Suprapubic skin (tissue), 4 donors: Measurements from ENCODE around the gene MCM7.

Experiments used
- EP300 ChIP-seq: sonication (generic); formaldehyde crosslinking; IDR thresholded peaks from one replicate; pipeline ENCODE4 v1.6.1; 2017; ENCODE audit warnings: antibody characterized with exemption
- POLR2A ChIP-seq, 2 donors: fragments of 450-650 bp; IDR thresholded peaks; one replicate each; pipeline ENCODE4 v1.6.1; 2017; ENCODE audit warnings: antibody characterized with exemption in 2 of 2, mild to moderate bottlenecking in 2 of 2, moderate library complexity in 2 of 2
- POLR2AphosphoS5 ChIP-seq, 3 donors: sonication (generic); formaldehyde crosslinking; IDR thresholded peaks; one replicate each; pipeline ENCODE4 v1.6.1; 2017; ENCODE audit warnings: antibody characterized with exemption in 3 of 3
- TF ChIP-seq, protein P1 (sequence below), 2 donors: fragments of 200-600 bp in 1 of 2; fragments of 450-650 bp in 1 of 2; sonication (generic) in 1 of 2; IDR thresholded peaks; one replicate each; pipeline ENCODE4 v1.5.1; 2016 to 2019; ENCODE audit warnings: antibody characterized with exemption in 2 of 2, mild to moderate bottlenecking in 1 of 2, moderate library complexity in 1 of 2

DNA sequence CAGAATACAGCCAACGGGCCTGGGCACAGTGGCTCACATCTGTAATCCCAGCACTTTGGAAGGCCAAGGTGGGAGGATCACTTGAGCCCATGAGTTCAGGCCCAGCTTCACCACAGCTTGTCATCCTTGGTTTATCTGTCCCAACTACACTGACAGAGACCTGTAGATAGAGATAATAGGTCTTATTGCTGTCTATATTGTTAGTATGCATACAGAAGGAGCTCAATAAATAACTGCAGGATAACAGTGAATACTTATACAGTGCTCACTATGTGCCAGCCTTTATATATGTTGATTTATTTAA lies 19.5 kb upstream of the MCM7 start:
- TF ChIP-seq, protein P1, sequence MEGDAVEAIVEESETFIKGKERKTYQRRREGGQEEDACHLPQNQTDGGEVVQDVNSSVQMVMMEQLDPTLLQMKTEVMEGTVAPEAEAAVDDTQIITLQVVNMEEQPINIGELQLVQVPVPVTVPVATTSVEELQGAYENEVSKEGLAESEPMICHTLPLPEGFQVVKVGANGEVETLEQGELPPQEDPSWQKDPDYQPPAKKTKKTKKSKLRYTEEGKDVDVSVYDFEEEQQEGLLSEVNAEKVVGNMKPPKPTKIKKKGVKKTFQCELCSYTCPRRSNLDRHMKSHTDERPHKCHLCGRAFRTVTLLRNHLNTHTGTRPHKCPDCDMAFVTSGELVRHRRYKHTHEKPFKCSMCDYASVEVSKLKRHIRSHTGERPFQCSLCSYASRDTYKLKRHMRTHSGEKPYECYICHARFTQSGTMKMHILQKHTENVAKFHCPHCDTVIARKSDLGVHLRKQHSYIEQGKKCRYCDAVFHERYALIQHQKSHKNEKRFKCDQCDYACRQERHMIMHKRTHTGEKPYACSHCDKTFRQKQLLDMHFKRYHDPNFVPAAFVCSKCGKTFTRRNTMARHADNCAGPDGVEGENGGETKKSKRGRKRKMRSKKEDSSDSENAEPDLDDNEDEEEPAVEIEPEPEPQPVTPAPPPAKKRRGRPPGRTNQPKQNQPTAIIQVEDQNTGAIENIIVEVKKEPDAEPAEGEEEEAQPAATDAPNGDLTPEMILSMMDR (IDR thresholded peaks at IDR 0.05), result no peak
- no peak for TF ChIP-seq POLR2AphosphoS5 (IDR thresholded peaks at IDR 0.05)
- no peak for TF ChIP-seq EP300
- no peak for TF ChIP-seq POLR2A (IDR thresholded peaks at IDR 0.05)
